PFSK-1 (cell line): Measurements from ENCODE around the gene TBC1D22A.

Experiments used
- FOXP2 ChIP-seq: optimal IDR thresholded peaks from 2 replicates; pipeline ENCODE3; 2011; ENCODE audit warnings: borderline replicate concordance, control low read depth, inconsistent platforms; ENCODE audit not compliant: insufficient read depth; ENCODE audit errors: extremely low read length, extremely low read depth
- POLR2AphosphoS5 ChIP-seq: IDR thresholded peaks from 2 replicates; pipeline ENCODE4 v1.6.1; 2012; ENCODE audit warnings: low read depth, mild to moderate bottlenecking, control low read depth, low read length, moderate library complexity
- SIN3A ChIP-seq: IDR thresholded peaks from 2 replicates; pipeline ENCODE4 v1.6.1; 2012; ENCODE audit warnings: mild to moderate bottlenecking, low read length, moderate library complexity, borderline replicate concordance; ENCODE audit not compliant: insufficient read depth
- TAF1 ChIP-seq: IDR thresholded peaks from 2 replicates; pipeline ENCODE4 v1.6.1; 2012; ENCODE audit warnings: low read length, control low read depth, borderline replicate concordance; ENCODE audit not compliant: insufficient read depth
- TF ChIP-seq, protein P1 (sequence below), 2 experiments: IDR thresholded peaks; 2 replicates each; pipeline versions ENCODE4 v1.6.1 to v1.8.0; 2011 to 2012; ENCODE audit warnings: low read depth in 2 of 2, low read length in 2 of 2, control low read depth in 1 of 2, inconsistent platforms in 1 of 2, mild to moderate bottlenecking in 1 of 2, moderate library complexity in 1 of 2; ENCODE audit not compliant: insufficient read depth in 1 of 2

The TBC1D22A gene

GRCh38 chr22:46992121-46992731 is 229.8 kb downstream of the TBC1D22A start:
- TF ChIP-seq SIN3A (no peak), TAF1 (no peak), FOXP2 (no peak), POLR2AphosphoS5 (no peak)
- TF ChIP-seq, protein P1, sequence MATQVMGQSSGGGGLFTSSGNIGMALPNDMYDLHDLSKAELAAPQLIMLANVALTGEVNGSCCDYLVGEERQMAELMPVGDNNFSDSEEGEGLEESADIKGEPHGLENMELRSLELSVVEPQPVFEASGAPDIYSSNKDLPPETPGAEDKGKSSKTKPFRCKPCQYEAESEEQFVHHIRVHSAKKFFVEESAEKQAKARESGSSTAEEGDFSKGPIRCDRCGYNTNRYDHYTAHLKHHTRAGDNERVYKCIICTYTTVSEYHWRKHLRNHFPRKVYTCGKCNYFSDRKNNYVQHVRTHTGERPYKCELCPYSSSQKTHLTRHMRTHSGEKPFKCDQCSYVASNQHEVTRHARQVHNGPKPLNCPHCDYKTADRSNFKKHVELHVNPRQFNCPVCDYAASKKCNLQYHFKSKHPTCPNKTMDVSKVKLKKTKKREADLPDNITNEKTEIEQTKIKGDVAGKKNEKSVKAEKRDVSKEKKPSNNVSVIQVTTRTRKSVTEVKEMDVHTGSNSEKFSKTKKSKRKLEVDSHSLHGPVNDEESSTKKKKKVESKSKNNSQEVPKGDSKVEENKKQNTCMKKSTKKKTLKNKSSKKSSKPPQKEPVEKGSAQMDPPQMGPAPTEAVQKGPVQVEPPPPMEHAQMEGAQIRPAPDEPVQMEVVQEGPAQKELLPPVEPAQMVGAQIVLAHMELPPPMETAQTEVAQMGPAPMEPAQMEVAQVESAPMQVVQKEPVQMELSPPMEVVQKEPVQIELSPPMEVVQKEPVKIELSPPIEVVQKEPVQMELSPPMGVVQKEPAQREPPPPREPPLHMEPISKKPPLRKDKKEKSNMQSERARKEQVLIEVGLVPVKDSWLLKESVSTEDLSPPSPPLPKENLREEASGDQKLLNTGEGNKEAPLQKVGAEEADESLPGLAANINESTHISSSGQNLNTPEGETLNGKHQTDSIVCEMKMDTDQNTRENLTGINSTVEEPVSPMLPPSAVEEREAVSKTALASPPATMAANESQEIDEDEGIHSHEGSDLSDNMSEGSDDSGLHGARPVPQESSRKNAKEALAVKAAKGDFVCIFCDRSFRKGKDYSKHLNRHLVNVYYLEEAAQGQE (IDR thresholded peaks at IDR 0.05; ENCODE audit: insufficient read depth in 1 of 2, low read depth in 2 of 2, low read length in 2 of 2): no peak

DNA sequence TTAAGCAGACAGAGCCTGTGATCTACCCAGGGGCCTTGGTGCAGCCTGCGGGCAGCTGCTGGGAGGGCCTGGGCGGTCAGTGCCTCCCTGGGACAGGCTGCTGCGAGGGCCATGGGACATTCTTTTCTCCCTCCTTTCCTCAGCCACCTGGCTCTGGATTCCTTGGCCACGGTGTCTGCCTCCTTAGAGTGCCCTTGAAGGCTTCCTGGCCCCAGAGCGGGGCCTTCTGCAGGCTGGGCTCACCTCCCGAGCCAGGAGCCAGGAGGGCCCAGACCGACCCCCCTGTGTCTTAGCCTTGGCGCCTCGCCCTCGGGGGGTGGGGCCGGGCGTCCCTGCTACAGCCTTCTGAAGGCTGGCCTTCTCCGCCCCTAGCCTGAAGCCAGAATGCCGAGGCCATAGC is 231.2 kb downstream of the TBC1D22A start:
- TF ChIP-seq TAF1 (no peak), POLR2AphosphoS5 (no peak), FOXP2 (no peak)
- TF ChIP-seq, protein P1 (IDR thresholded peaks at IDR 0.05; ENCODE audit: insufficient read depth in 1 of 2, low read depth in 2 of 2, low read length in 2 of 2): no peak

DNA sequence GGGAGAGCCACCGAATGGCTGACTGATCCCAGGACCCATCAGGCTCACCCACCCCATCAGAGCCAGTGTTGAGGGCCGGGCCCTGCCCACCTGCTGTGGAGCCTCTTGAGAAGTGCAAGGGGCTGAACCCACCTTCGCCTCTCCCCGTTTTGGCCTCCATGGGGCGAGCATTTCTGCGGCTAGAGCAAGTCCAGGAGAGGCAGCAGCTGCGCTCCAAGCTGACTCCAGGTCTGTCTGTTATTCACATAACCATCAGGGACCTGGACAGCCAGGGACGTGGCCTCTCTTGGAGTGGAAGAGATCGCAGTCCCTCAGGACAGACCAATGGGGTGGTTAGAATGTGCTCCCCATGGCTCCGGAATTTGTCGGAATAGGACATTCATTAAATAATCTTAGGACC is 231.8 kb downstream of the TBC1D22A start:
- TF ChIP-seq, protein P1 (IDR thresholded peaks at IDR 0.05; ENCODE audit: insufficient read depth in 1 of 2, low read depth in 2 of 2, low read length in 2 of 2): no peak
- TF ChIP-seq FOXP2 (no peak), TAF1 (no peak), POLR2AphosphoS5 (no peak), SIN3A (no peak)

GRCh38 chr22:46994983-46995382 is 232.5 kb downstream of the TBC1D22A start:
- TF ChIP-seq, protein P1 (IDR thresholded peaks at IDR 0.05; ENCODE audit: insufficient read depth in 1 of 2, low read depth in 2 of 2, low read length in 2 of 2): no peak
- TF ChIP-seq FOXP2 (no peak), SIN3A (no peak), POLR2AphosphoS5 (no peak), TAF1 (no peak)
